K562 (cell line): Measurements from ENCODE around the gene LMOD1. TPM values are rescaled to one million over a fixed set of nuclear protein-coding genes. Genes with fewer than 3 reads are reported as not detected.
A peak's percentile ranks its signal among the peaks of the same experiment; 100 is the strongest.

Experiments used
- ATAC-seq: fragments of 200-7000 bp; cut with Tn5 transposase; 3 replicates; pipeline ENCODE4 v1.9.1; 2020; ENCODE audit warnings: moderate library complexity
- BruUV-seq: library from RNA; stranded (reverse); fragments of 400-500 nt; replicated peaks from 2 replicates; lab custom pipeline; 2021; lab: Mats Ljungman, UMichigan
- CTCF ChIA-PET: fragments of 300-600 bp; formaldehyde crosslinking; extraction: SDS; loops from one replicate; lab custom pipeline; 2021; ENCODE audit warnings: low intra/inter-chr PET ratio; lab: Yijun Ruan, JAX
- POLR2A ChIA-PET: fragments of 300-600, 350-650 bp; sonication (Branson Sonifier 250); formaldehyde crosslinking; extraction: SDS; loops from one replicate; lab custom pipeline; 2021; ENCODE audit warnings: antibody characterized with exemption, inconsistent platforms; lab: Yijun Ruan, JAX
- DNase-seq, 4 experiments: peaks; one replicate each; pipeline versions ENCODE4 v3.0.0 to v3.0.0-alpha.2; 2011 to 2018; ENCODE audit warnings: low spot score in 3 of 4, mixed read lengths in 3 of 4; ENCODE audit errors: extremely low read depth in 1 of 4
- FAIRE-seq: peaks from 2 replicates; lab custom pipeline; 2011; peaks lifted over from hg19 to GRCh38; lab: Jason Lieb, UNC
- H2AFZ ChIP-seq: 2 replicates; pipeline ENCODE4 v1.6.0; 2011; ENCODE audit warnings: low read depth, low read length, control low read depth, inconsistent platforms
- H3K27ac ChIP-seq: fragments of 200-600 bp; 3 replicates; pipeline ENCODE4 v1.8.0; 2011; ENCODE audit warnings: low read depth, mild to moderate bottlenecking, control low read depth, inconsistent platforms, low read length, moderate library complexity, mixed read lengths; ENCODE audit errors: extremely low read depth
- H3K27me3 ChIP-seq, 2 experiments: fragments of 300-600 bp in 1 of 2; 2 replicates in 1 of 2; 3 replicates in 1 of 2; pipeline versions ENCODE4 v1.6.0 to v1.8.0; 2011; ENCODE audit warnings: inconsistent platforms in 2 of 2, low read length in 2 of 2, mild to moderate bottlenecking in 1 of 2, mixed read lengths in 1 of 2, moderate library complexity in 1 of 2; ENCODE audit not compliant: control insufficient read depth in 2 of 2, insufficient read depth in 2 of 2
- H3K36me3 ChIP-seq: fragments of 300-600 bp; 3 replicates; pipeline ENCODE4 v1.8.0; 2011; ENCODE audit warnings: mild to moderate bottlenecking, low read length, inconsistent platforms; ENCODE audit not compliant: control insufficient read depth, insufficient read depth
- H3K4me1 ChIP-seq, 2 experiments: fragments of 200-600 bp in 1 of 2; replicated peaks in 1 of 2; 2 replicates in 1 of 2; 3 replicates in 1 of 2; pipeline versions ENCODE4 v1.5.1 to v1.8.0; 2011; ENCODE audit warnings: inconsistent platforms in 2 of 2, low read length in 2 of 2, mild to moderate bottlenecking in 1 of 2, mixed read lengths in 1 of 2, moderate library complexity in 1 of 2; ENCODE audit not compliant: control insufficient read depth in 2 of 2, insufficient read depth in 2 of 2
- H3K4me2 ChIP-seq: 2 replicates; pipeline ENCODE4 v1.6.1; 2011; ENCODE audit warnings: low read length, control low read depth, inconsistent platforms, mixed read lengths; ENCODE audit not compliant: insufficient read depth
- H3K4me3 ChIP-seq: fragments of 200-600 bp; sonication (generic), shearing (Covaris generic); 2 replicates; pipeline ENCODE4 v1.5.1; 2016; ENCODE audit warnings: control low read depth, inconsistent platforms
- H3K79me2 ChIP-seq: fragments of 200-600 bp; 3 replicates; pipeline ENCODE4 v1.8.0; 2011; ENCODE audit warnings: low read length, inconsistent platforms; ENCODE audit not compliant: control insufficient read depth, insufficient read depth
- H3K9ac ChIP-seq, 2 experiments: 2 replicates each; pipeline versions ENCODE4 v1.6.0 to v1.6.1; 2011; ENCODE audit warnings: low read depth in 2 of 2, low read length in 2 of 2, control low read depth in 1 of 2, inconsistent platforms in 1 of 2, mild to moderate bottlenecking in 1 of 2, mixed read lengths in 1 of 2; ENCODE audit not compliant: insufficient read depth in 1 of 2
- H3K9me1 ChIP-seq: one replicate; pipeline ENCODE4 v1.6.0; 2011; ENCODE audit warnings: inconsistent platforms, mild to moderate bottlenecking, low read length, moderate library complexity; ENCODE audit not compliant: control insufficient read depth, insufficient read depth
- H3K9me3 ChIP-seq: replicated peaks from 2 replicates; pipeline ENCODE4 v1.5.1; 2011; ENCODE audit warnings: low read depth, low read length, inconsistent platforms; ENCODE audit not compliant: control insufficient read depth, insufficient read depth
- H4K20me1 ChIP-seq: replicated peaks from 2 replicates; pipeline ENCODE4 v1.6.1; 2011; ENCODE audit warnings: low read length, inconsistent platforms, mixed read lengths; ENCODE audit not compliant: control insufficient read depth, insufficient read depth
- BCLAF1 ChIP-seq, 2 experiments: fragments of 450-650 bp in 1 of 2; IDR thresholded peaks; 2 replicates each; pipeline ENCODE4 v1.6.1; 2011 to 2017; ENCODE audit warnings: low read depth in 2 of 2, antibody characterized with exemption in 1 of 2, borderline replicate concordance in 1 of 2, low read length in 1 of 2, mild to moderate bottlenecking in 1 of 2, mixed read lengths in 1 of 2; ENCODE audit not compliant: control insufficient read depth in 1 of 2
- BHLHE40 ChIP-seq: IDR thresholded peaks from 2 replicates; pipeline ENCODE4 v1.6.1; 2011; ENCODE audit warnings: low read length, improper control_type of control experiment
- BRF1 ChIP-seq: IDR thresholded peaks from 3 replicates; pipeline ENCODE4 v1.6.1; 2011; ENCODE audit warnings: borderline replicate concordance, mild to moderate bottlenecking; ENCODE audit not compliant: insufficient read length; ENCODE audit errors: extremely low read depth
- CEBPB ChIP-seq: fragments of 450-650 bp; IDR thresholded peaks from 2 replicates; pipeline ENCODE4 v1.6.1; 2016; ENCODE audit warnings: missing genetic modification characterization, missing compliant biosample characterization
- GTF2B ChIP-seq: IDR thresholded peaks from 2 replicates; pipeline ENCODE4 v1.6.1; 2011; ENCODE audit not compliant: insufficient read length; ENCODE audit errors: extremely low read depth
- MAFK ChIP-seq: IDR thresholded peaks from 2 replicates; pipeline ENCODE4 v1.6.1; 2011; ENCODE audit warnings: low read length, improper control_type of control experiment
- POLR2A ChIP-seq: fragments of 450-650 bp; conservative IDR thresholded peaks from 2 replicates; pipeline ENCODE4 v1.6.1; 2016
- SRSF1 ChIP-seq: fragments of 200-400 bp; formaldehyde crosslinking; IDR thresholded peaks from 2 replicates; pipeline ENCODE4 v1.6.1; 2017; ENCODE audit warnings: mild to moderate bottlenecking, low read depth, low read length, moderate library complexity
- TEAD2 ChIP-seq: fragments of 450-650 bp; IDR thresholded peaks from 2 replicates; pipeline ENCODE4 v1.6.1; 2016; ENCODE audit warnings: missing genetic modification characterization, control low read depth, missing compliant biosample characterization
- ZBTB33 ChIP-seq: sonication (generic); formaldehyde crosslinking; IDR thresholded peaks from 2 replicates; pipeline ENCODE4 v1.8.1; 2023; ENCODE audit warnings: mild to moderate bottlenecking, missing genetic modification reagents
- in situ Hi-C: fragments of 300-500 bp; cut with MboI; formaldehyde crosslinking; loops from 4 replicates; pipeline ENCODE4 v1.15.0; 2018; ENCODE audit warnings: inconsistent platforms, mixed read lengths
- intact Hi-C: fragments of 100-400 bp; cut with micrococcal nuclease; formaldehyde crosslinking; loops from 2 replicates; pipeline ENCODE4 v1.14.2; 2022
- polyA plus RNA-seq, 8 experiments: library from polyadenylated mRNA; depleted of rRNA in 4 of 8; stranded (reverse) in 5 of 8; unstranded in 3 of 8; fragments of >200 nt; fragmentation: Nextera tagmentation in 2 of 8; fragmentation: Illumina TruSeq in 1 of 8; extraction: Ambion mirVana in 2 of 8; extraction: Trizol in 1 of 8; gene quantifications; 2 replicates each; pipeline versions ENCODE4 v1.2.1 to v1.2.3, GENCODE V29; 2011 to 2014; ENCODE audit warnings: inconsistent platforms in 1 of 8, missing spikeins in 1 of 8
- total RNA-seq, 7 experiments: library from RNA; depleted of rRNA in 6 of 7; stranded (reverse); fragments of >200 nt in 6 of 7; fragmentation: Illumina TruSeq in 2 of 7; extraction: Trizol in 2 of 7; gene quantifications; 2 replicates each; pipeline versions ENCODE4 v1.2.1 to v1.2.3, GENCODE V29; 2011 to 2021; ENCODE audit warnings: low replicate concordance in 1 of 7

Gene LMOD1
- total and polyA plus RNA-seq, 9 of the 15 experiments (the other 6 are each of a cell fraction or from before 2014, with no cell fraction given): 0.03 to 0.54 (median 0.38) TPM; not detected in 1

- no peak for TF ChIP-seq ZBTB33 (CRISPR knock-in tag)
- peak; percentile 82 for TF ChIP-seq CEBPB (tag)
- 0 out of 2 replicates have a peak, but pooled peaks have one; percentile 24 for TF ChIP-seq BHLHE40
Measured at GRCh38 chr1:201954263-201955008, 8.1 kb upstream of the LMOD1 start (continued).

- CTCF ChIA-PET: interaction anchor here (0.6 kb wide), 1 partner anchor 117 kb away, joined by 4 read pairs; no protein-coding TSS in a partner anchor
- no TSS peak for BruUV-seq
- H3K9me1 ChIP-seq: no peaks in the 10 kb centered on the region
- FAIRE-seq (no peak), ATAC-seq (no peak), DNase-seq (no peak)
- H3K27ac ChIP-seq: no peak overlapping the region
- no peaks in the 10 kb centered on the region for H3K36me3 ChIP-seq
- peaks cover 21 to 28% of the 10 kb centered on the region in 2 experiments; a peak in 4 of 5 replicates for H3K4me1 ChIP-seq
- H3K27me3 ChIP-seq: no peaks in the 10 kb centered on the region
- H2AFZ ChIP-seq: 0 out of 2 replicates have a peak overlapping the region, but pooled peaks have one; percentile 46
- peaks cover 4% of the 10 kb centered on the region for H3K79me2 ChIP-seq
- intact Hi-C loops: no loop called here
- no peak overlapping the region for H3K4me3 ChIP-seq
- H3K9me3 ChIP-seq: no peaks in the 10 kb centered on the region
- POLR2A ChIA-PET: interaction anchor here (0.8 to 1.8 kb wide), 4 partner anchors 7 to 21 kb away, joined by 3 to 8 read pairs (median 4); no protein-coding TSS in a partner anchor
- in situ Hi-C loops: no loop called here
- H4K20me1 ChIP-seq: no peaks in the 10 kb centered on the region
- TF ChIP-seq MAFK (no peak), BRF1 (no peak), POLR2A (no peak), SRSF1 (no peak), TEAD2 (tag) (no peak), BCLAF1 (IDR thresholded peaks at IDR 0.05; ENCODE audit: borderline replicate concordance in 1 of 2, control insufficient read depth in 1 of 2, low read depth in 2 of 2, low read length in 1 of 2) (no peak), GTF2B (no peak)
- H3K4me2 ChIP-seq: no peak overlapping the region
- no peak overlapping the region for H3K9ac ChIP-seq
Measured at GRCh38 chr1:201949491-201949890, 3.1 kb upstream of the LMOD1 start.
